ENCODE data around the gene TMEM186. TPM values are rescaled to one million over a fixed set of nuclear protein-coding genes. Genes with fewer than 3 reads are reported as not detected.

Gene TMEM186
- total RNA-seq, 2 experiments from 2014 or later, result 15.3 to 15.4 TPM

DNA sequence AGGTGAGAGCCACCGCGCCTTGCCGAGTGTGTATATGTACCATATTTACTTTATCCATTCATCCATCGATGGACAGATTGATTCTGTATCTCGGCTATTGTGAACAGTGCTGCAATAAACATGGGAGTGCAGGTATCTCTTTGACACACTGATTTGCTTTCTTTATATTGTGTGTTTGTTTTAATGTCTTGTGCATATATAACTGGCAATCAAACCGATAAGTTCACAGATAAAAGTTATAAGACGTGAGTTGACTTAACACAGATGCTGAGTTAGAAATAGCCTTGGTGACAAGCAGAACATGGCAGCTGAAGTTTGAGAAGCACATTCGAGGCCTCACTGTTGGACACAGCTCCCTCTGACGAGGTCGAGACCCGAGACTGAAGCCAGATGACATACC, 23.2 kb downstream of the TMEM186 start:
- peaks cover 21% of the 10 kb centered on the region for H3K36me3 Mint-ChIP-seq (ENCODE audit: low read depth)
- CTCF ChIA-PET, result no interaction called here
- ATAC-seq (no peak), DNase-seq (no peak)
- H3K4me3 Mint-ChIP-seq, result no peak overlapping the region
- H3K4me1 Mint-ChIP-seq (ENCODE audit: low read depth), result no peaks in the 10 kb centered on the region
- no peaks in the 10 kb centered on the region for H3K27me3 Mint-ChIP-seq
- intact Hi-C loops (cut with micrococcal nuclease), result no loop called here
- POLR2A ChIA-PET, result no interaction called here
- no peak overlapping the region for H3K27ac Mint-ChIP-seq
- no peaks in the 10 kb centered on the region for H3K9me3 Mint-ChIP-seq
- TF ChIP-seq, protein P1, sequence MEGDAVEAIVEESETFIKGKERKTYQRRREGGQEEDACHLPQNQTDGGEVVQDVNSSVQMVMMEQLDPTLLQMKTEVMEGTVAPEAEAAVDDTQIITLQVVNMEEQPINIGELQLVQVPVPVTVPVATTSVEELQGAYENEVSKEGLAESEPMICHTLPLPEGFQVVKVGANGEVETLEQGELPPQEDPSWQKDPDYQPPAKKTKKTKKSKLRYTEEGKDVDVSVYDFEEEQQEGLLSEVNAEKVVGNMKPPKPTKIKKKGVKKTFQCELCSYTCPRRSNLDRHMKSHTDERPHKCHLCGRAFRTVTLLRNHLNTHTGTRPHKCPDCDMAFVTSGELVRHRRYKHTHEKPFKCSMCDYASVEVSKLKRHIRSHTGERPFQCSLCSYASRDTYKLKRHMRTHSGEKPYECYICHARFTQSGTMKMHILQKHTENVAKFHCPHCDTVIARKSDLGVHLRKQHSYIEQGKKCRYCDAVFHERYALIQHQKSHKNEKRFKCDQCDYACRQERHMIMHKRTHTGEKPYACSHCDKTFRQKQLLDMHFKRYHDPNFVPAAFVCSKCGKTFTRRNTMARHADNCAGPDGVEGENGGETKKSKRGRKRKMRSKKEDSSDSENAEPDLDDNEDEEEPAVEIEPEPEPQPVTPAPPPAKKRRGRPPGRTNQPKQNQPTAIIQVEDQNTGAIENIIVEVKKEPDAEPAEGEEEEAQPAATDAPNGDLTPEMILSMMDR (IDR thresholded peaks at IDR 0.05), result no peak

GRCh38 chr16:8773537-8773936, 23.9 kb downstream of the TMEM186 start:
- Mint-ChIP-seq H3K4me3 (no peak overlapping the region), H3K4me1 (ENCODE audit: low read depth) (no peaks in the 10 kb centered on the region), H3K36me3 (ENCODE audit: low read depth) (peaks cover 21% of the 10 kb centered on the region), H3K9me3 (no peaks in the 10 kb centered on the region), H3K27ac (no peak overlapping the region), H3K27me3 (no peaks in the 10 kb centered on the region)
- CTCF ChIA-PET, result no interaction called here
- TF ChIP-seq, protein P1 (IDR thresholded peaks at IDR 0.05), result no peak
- DNase-seq (no peak), ATAC-seq (no peak)
- POLR2A ChIA-PET, result no interaction called here
- intact Hi-C loops (cut with micrococcal nuclease), result no loop called here

DNA sequence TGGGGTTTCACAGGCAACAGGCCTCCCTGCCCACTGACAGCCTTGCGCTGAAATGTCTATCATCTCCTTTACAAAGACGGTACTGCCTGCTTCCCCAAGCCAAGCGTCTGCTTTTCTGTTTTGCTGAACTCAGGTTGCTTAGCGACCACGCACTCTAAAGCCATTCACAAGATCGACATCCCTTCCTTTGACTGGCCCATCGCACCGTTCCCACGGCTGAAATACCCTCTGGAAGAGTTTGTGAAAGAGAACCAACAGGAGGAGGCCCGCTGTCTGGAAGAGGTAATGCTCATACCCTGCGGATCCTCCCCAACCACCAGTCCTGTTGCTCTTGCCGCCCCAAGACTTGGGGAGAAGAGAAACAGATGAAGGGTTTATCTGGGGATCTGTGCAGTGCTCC, 28.7 kb downstream of the TMEM186 start:
- ChIA-PET POLR2A (no interaction called here), CTCF (no interaction called here)
- ATAC-seq (no peak), DNase-seq (no peak)
- no peaks in the 10 kb centered on the region for H3K9me3 Mint-ChIP-seq
- TF ChIP-seq, protein P1 (IDR thresholded peaks at IDR 0.05), result no peak
- H3K36me3 Mint-ChIP-seq (ENCODE audit: low read depth), result peaks cover 5% of the 10 kb centered on the region
- no peak overlapping the region for H3K4me3 Mint-ChIP-seq
- intact Hi-C loops (cut with micrococcal nuclease), result no loop called here
- H3K27me3 Mint-ChIP-seq, result no peaks in the 10 kb centered on the region
- H3K27ac Mint-ChIP-seq, result no peak overlapping the region
- no peaks in the 10 kb centered on the region for H3K4me1 Mint-ChIP-seq (ENCODE audit: low read depth)

- Mint-ChIP-seq H3K9me3 (no peaks in the 10 kb centered on the region), H3K4me1 (ENCODE audit: low read depth) (no peaks in the 10 kb centered on the region), H3K27ac (no peak overlapping the region), H3K27me3 (no peaks in the 10 kb centered on the region), H3K36me3 (ENCODE audit: low read depth) (peaks cover 5% of the 10 kb centered on the region), H3K4me3 (no peak overlapping the region)
- ChIA-PET POLR2A (no interaction called here), CTCF (no interaction called here)
- intact Hi-C loops (cut with micrococcal nuclease), result no loop called here
- ATAC-seq, result no peak
- DNase-seq, result no peak
- TF ChIP-seq, protein P1 (IDR thresholded peaks at IDR 0.05), result no peak
Observed at GRCh38 chr16:8768283-8768682, 29.2 kb downstream of the TMEM186 start.

GRCh38 chr16:8767176-8767575, 30.3 kb downstream of the TMEM186 start:
- DNase-seq, result no peak
- TF ChIP-seq, protein P1 (IDR thresholded peaks at IDR 0.05), result no peak

More at GRCh38 chr16:8767176-8767575, 30.3 kb downstream of the TMEM186 start:
- Mint-ChIP-seq H3K4me3 (no peak overlapping the region), H3K27ac (no peak overlapping the region), H3K4me1 (ENCODE audit: low read depth) (no peaks in the 10 kb centered on the region), H3K9me3 (no peaks in the 10 kb centered on the region), H3K27me3 (no peaks in the 10 kb centered on the region), H3K36me3 (ENCODE audit: low read depth) (peaks cover 2% of the 10 kb centered on the region)
- ChIA-PET CTCF (no interaction called here), POLR2A (no interaction called here)
- intact Hi-C loops (cut with micrococcal nuclease), result no loop called here
- no peak for ATAC-seq

All from activated CD8-positive, alpha-beta T cell treated with anti-CD3 and anti-CD28 coated beads for 36 hours (primary cell).